ENCODE measurements around the gene PAPPA2. TPM values are rescaled to one million over a fixed set of nuclear protein-coding genes. Genes with fewer than 3 reads are reported as not detected.
"Not testable (repeated sequence)": the region's sequence is repeated elsewhere in the genome, so short reads cannot be mapped to it uniquely, and the experiment has no call there.

The PAPPA2 gene
- total RNA-seq, 1 experiment from 2014 or later: 0.03 TPM

DNA sequence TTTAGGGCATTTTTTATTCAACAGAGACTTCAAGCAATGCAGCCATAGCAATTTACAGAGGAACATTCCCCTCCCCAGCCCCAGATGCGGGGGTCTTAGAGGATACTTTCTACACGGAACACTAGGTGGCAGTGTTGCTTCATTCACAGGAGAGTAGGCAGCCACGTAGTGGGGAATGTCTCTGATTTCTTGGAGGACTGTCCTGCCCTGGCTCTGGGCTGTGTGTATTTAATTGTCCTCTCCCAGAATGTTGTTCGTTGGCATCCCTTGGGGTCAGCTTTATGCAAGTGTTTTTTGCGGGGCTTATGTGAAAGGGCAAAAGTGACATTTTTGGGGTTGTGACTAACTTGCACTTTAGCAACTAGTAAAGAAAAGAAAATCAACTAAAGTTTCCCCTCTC, 96.9 kb downstream of the PAPPA2 start:
- ChIA-PET CTCF (interaction anchor here (1.3 kb wide), 1 partner anchor 132 kb away, joined by 3 read pairs; no protein-coding TSS in a partner anchor), POLR2A (no interaction called here)
- Histone ChIP-seq H3K4me3 (ENCODE audit: low read depth in 2 of 2, low read length in 2 of 2) (no peak overlapping the region), H3K27ac (ENCODE audit: low read length) (no peak overlapping the region), H3K27me3 (ENCODE audit: control insufficient read depth, insufficient read depth, low read length) (no peaks in the 10 kb centered on the region), H3K4me1 (ENCODE audit: control insufficient read depth, insufficient read depth, low read length) (no peaks in the 10 kb centered on the region), H3K36me3 (ENCODE audit: control insufficient read depth, insufficient read depth, low read length) (no peaks in the 10 kb centered on the region), H3K9me3 (ENCODE audit: control insufficient read depth, insufficient read depth, low read depth, low read length) (no peaks in the 10 kb centered on the region)
- in situ Hi-C loops (cut with HindIII; ENCODE audit: low pct_unique_long_range_greater_than_20kb, low sequenced_read_pairs) (no loop called here), intact Hi-C loops (cut with micrococcal nuclease; ENCODE audit: unreplicated experiment) (loop anchor here (1.0 to 10.0 kb wide), 3 partner anchors 131 to 321 kb away; no protein-coding TSS in a partner anchor)
- TF ChIP-seq, protein P1, sequence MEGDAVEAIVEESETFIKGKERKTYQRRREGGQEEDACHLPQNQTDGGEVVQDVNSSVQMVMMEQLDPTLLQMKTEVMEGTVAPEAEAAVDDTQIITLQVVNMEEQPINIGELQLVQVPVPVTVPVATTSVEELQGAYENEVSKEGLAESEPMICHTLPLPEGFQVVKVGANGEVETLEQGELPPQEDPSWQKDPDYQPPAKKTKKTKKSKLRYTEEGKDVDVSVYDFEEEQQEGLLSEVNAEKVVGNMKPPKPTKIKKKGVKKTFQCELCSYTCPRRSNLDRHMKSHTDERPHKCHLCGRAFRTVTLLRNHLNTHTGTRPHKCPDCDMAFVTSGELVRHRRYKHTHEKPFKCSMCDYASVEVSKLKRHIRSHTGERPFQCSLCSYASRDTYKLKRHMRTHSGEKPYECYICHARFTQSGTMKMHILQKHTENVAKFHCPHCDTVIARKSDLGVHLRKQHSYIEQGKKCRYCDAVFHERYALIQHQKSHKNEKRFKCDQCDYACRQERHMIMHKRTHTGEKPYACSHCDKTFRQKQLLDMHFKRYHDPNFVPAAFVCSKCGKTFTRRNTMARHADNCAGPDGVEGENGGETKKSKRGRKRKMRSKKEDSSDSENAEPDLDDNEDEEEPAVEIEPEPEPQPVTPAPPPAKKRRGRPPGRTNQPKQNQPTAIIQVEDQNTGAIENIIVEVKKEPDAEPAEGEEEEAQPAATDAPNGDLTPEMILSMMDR (IDR thresholded peaks at IDR 0.05): peak; percentile 90
- TF ChIP-seq TCF7L2 (IDR thresholded peaks at IDR 0.05; ENCODE audit: low read depth, low read length): no peak
- ATAC-seq (peak; percentile 95), DNase-seq (ENCODE audit: low read depth, low spot score) (peak; percentile 33)
- BruUV-seq (replicated peaks): no TSS peak

DNA sequence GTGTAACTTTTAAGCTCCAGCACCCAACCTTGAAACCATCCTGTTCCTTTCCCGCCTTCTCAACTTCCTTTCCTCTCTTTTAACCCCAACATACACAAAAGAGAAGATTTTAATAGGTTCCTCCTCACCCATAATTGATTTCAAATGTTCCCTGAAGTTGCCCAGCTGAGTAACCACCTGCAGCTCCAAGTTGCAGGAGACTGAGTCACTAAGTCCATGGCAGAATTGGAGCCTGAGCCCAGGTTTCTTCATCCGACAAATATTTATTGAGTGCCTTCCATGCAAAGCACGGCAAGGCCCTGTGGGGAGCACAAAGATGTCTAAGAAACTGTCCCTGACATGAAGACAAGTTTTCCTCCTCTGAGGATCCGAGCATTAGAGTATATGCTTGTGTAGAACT, 97.7 kb downstream of the PAPPA2 start:
- ChIA-PET CTCF (no interaction called here), POLR2A (no interaction called here)
- no TSS peak for BruUV-seq (replicated peaks)
- Histone ChIP-seq H3K36me3 (ENCODE audit: control insufficient read depth, insufficient read depth, low read length) (no peaks in the 10 kb centered on the region), H3K27ac (ENCODE audit: low read length) (no peak overlapping the region), H3K4me1 (ENCODE audit: control insufficient read depth, insufficient read depth, low read length) (no peaks in the 10 kb centered on the region), H3K9me3 (ENCODE audit: control insufficient read depth, insufficient read depth, low read depth, low read length) (no peaks in the 10 kb centered on the region), H3K4me3 (ENCODE audit: low read depth in 2 of 2, low read length in 2 of 2) (no peak overlapping the region), H3K27me3 (ENCODE audit: control insufficient read depth, insufficient read depth, low read length) (no peaks in the 10 kb centered on the region)
- in situ Hi-C loops (cut with HindIII; ENCODE audit: low pct_unique_long_range_greater_than_20kb, low sequenced_read_pairs): no loop called here
- ATAC-seq: no peak
- intact Hi-C loops (cut with micrococcal nuclease; ENCODE audit: unreplicated experiment): loop anchor here (10.0 kb wide), 1 partner anchor 284 kb away; no protein-coding TSS in a partner anchor
- TF ChIP-seq, protein P1 (IDR thresholded peaks at IDR 0.05): no peak
- TF ChIP-seq POLR2AphosphoS5 (IDR thresholded peaks at IDR 0.05; ENCODE audit: low read depth, low read length): no peak
- no peak for TF ChIP-seq TCF7L2 (IDR thresholded peaks at IDR 0.05; ENCODE audit: low read depth, low read length)
- TF ChIP-seq, protein P2, sequence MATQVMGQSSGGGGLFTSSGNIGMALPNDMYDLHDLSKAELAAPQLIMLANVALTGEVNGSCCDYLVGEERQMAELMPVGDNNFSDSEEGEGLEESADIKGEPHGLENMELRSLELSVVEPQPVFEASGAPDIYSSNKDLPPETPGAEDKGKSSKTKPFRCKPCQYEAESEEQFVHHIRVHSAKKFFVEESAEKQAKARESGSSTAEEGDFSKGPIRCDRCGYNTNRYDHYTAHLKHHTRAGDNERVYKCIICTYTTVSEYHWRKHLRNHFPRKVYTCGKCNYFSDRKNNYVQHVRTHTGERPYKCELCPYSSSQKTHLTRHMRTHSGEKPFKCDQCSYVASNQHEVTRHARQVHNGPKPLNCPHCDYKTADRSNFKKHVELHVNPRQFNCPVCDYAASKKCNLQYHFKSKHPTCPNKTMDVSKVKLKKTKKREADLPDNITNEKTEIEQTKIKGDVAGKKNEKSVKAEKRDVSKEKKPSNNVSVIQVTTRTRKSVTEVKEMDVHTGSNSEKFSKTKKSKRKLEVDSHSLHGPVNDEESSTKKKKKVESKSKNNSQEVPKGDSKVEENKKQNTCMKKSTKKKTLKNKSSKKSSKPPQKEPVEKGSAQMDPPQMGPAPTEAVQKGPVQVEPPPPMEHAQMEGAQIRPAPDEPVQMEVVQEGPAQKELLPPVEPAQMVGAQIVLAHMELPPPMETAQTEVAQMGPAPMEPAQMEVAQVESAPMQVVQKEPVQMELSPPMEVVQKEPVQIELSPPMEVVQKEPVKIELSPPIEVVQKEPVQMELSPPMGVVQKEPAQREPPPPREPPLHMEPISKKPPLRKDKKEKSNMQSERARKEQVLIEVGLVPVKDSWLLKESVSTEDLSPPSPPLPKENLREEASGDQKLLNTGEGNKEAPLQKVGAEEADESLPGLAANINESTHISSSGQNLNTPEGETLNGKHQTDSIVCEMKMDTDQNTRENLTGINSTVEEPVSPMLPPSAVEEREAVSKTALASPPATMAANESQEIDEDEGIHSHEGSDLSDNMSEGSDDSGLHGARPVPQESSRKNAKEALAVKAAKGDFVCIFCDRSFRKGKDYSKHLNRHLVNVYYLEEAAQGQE (IDR thresholded peaks at IDR 0.05; ENCODE audit: insufficient read depth in 1 of 2, low read depth in 2 of 2, low read length in 1 of 2): no peak
- no peak for TF ChIP-seq SIN3A (IDR thresholded peaks at IDR 0.05; ENCODE audit: borderline replicate concordance, insufficient read depth, low read depth, low read length)
- DNase-seq (ENCODE audit: low read depth, low spot score): no peak

DNA sequence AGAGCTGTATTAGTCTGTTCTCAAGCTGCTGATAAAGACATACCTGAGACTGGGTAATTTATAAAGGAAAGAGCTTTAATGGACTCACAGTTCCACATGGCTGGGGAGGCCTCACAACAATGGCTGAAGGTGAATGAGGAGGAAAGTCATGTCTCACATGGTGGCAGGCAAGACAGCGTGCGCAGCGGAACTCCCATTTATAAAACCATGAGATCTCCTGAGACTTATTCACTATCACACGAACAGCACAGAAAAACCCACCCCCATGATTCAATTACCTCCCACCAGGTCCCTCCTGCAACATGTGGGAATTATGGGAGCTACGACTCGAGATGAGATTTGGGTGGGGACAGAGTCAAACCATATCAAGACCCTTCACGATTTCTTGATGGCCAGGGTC, 98.8 kb downstream of the PAPPA2 start:
- H3K9me3 ChIP-seq (ENCODE audit: control insufficient read depth, insufficient read depth, low read depth, low read length); H3K27me3 ChIP-seq (ENCODE audit: control insufficient read depth, insufficient read depth, low read length); in situ Hi-C loops (cut with HindIII; ENCODE audit: low pct_unique_long_range_greater_than_20kb, low sequenced_read_pairs); ATAC-seq; H3K36me3 ChIP-seq (ENCODE audit: control insufficient read depth, insufficient read depth, low read length); BruUV-seq (replicated peaks); H3K4me3 ChIP-seq (ENCODE audit: low read depth in 2 of 2, low read length in 2 of 2); DNase-seq (ENCODE audit: low read depth, low spot score); H3K4me1 ChIP-seq (ENCODE audit: control insufficient read depth, insufficient read depth, low read length); POLR2A ChIA-PET; CTCF ChIA-PET; H3K27ac ChIP-seq (ENCODE audit: low read length): not testable (repeated sequence)
- intact Hi-C loops (cut with micrococcal nuclease; ENCODE audit: unreplicated experiment): loop anchor here (10.0 kb wide), 1 partner anchor 283 kb away; no protein-coding TSS in a partner anchor
